ENCODE data around the gene MAP4K2.

MAP4K2 gene

DNA sequence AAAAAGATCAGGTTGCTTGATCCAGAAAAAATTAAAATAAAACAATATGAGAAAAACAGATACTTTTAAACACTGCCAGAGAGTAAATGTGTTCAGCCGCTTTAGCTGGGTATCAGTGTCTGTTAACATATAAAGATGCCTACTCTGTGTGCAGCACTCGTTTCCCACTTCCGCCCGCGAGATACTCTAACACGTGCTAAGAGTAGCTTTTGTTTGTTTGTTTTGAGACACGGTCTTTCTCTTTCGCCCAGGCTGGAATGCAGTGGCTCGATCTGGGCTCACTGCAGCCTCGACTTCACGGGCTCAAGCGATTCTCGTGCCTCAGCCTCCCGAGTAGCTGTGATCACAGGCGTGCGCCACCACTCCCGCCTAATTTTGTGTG lies 7.9 kb upstream of the MAP4K2 start:
- peak in 1 of 2 donors; percentile 22 for DNase-seq

DNA sequence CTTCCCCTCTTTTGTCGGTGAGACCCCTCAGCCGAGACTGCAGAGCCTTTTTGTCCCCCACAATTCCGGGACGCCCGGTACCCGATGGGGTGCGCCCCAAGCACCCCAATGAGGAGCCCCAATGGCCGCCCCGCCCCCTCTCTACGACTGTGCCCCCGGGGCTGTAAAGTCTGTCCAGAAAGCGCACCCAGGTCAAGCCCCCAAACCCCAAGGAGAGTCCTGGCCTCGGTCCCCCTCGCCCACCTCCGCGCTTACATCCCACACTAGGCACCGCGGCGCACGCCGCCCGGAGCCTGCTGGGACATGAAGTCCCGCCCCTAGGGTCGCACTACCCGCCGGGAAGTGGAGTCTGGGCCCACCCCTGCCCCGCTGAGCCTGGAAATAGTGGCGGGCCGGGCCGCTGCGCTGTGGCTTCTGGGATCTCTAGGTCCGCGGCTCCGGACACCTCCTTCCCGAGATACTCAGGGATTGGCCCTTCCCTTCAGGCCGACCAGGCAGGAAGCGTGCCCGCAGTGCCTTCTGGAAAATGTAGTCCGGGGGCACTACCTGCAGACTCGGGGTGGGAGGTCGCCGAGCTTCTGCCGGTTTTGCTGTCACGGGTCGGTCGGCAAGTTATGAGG lies 7.4 kb upstream of the MAP4K2 start, which contains the start of gene MEN1:
Gene MEN1, minus strand, starts transcription at position 281 of the 620 bp plus-strand sequence. CDS start 442 bp downstream, outside the sequence.
- DNase-seq = peak; percentile 93 to 96

DNA sequence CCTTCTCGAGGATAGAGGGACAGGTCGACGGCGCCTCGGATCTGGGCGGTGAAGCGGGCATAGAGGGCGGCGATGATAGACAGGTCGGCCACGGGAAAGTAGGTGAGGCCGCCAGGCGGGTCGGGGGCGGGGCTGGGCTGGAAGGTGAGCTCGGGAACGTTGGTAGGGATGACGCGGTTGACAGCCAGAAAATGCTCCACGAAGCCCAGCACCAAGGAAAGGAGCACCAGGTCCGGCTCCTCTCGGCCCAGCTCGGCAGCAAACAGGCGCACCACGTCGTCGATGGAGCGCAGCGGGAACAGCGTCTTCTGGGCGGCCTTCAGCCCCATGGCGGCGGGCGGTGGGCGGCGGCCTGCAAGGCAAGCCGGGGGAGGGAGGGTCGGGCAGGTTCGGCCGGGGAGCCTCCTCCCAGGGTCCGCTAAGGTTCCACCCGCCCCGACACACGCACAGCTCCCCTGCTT lies 6.8 kb upstream of the MAP4K2 start:
- DNase-seq = peak in 1 of 2 donors; percentile 6

DNA sequence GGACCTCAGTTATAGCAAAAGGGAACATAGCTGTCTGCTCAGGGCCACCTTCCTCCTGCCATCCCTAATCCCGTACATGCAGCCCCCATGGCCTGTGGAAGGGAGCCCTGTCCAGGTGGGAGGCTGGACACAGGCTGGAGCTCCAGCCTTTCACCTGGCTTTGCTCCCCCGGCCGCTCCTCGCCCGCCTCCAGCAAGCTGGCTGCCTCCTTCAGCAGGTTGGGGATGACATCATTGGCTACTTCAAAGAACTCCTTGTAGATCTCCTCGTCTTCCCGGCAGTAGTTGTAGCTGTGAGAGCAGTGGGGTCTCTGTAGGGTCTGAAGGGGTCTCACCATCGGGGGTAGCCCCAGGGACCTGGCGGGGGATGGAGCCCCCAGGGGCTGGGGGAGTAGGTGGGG lies 2.5 kb upstream of the MAP4K2 start:
- DNase-seq = no peak

DNA sequence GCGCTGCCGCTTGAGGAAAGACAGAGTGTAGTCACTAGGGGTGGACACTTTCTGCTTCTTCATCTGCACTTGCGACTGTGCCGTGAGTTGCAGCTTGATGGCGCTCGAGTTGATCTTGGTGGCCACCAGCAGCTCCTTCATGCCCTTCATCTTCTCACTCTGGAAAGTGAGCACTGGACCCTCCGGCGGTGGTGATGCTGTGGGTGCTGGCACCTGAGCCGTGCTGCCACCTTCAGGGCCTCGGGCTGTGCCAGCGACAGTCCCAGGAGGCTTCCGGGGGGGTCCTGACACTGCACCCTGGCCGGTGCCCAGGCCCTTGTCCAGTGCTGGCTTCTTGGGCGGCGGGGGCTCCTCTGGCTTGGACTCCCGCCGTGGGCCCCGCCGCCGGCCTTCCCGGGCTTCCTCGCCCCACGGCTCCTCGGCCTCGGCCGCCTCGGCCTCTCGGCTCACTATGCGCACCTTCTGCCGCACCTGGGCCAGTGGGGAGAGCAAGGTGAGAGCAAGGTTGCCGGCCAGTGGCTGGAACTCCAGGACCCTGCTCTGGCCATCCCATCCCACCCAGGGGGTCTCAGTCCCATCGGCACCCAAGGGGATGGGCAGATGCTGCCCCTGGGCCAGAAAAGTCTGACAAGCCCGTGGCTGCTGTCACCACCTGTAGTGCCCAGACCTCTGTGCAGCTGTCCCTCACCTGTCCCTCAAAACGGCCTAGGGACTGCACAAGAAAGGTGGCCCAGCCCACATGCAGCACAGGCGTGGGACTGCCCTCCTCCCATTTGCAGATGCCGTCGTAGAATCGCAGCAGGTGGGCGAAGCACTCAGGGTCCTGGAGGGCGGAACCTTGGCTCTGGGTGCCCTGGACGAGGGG lies 1.6 kb upstream of the MAP4K2 start:
- no peak for DNase-seq

DNA sequence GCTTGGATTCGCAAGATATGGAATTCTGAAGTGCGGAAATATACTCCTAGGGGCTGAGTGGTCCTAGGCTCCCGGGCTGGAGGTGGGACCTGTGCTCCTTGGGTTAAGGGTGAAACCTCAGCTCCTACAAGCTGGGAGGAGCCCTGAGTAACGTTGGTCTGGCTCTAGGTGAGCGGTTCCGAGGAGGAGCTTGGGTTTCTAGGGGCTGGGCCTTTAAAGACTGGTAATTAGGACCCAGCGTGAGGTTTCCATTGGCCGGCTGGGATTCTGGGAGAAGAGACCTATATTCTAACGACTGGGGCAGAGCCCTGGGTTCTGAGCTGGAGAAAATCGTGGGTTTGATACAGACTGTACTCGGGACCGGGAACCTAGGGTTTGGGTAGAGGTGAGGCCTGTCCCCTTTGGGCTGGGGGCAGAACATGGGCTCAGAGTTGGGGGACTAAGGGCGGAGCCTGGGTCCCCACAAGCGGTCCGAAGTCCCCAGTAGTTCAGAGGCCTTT lies 882 bp upstream of the MAP4K2 start:
- no peak for DNase-seq

DNA sequence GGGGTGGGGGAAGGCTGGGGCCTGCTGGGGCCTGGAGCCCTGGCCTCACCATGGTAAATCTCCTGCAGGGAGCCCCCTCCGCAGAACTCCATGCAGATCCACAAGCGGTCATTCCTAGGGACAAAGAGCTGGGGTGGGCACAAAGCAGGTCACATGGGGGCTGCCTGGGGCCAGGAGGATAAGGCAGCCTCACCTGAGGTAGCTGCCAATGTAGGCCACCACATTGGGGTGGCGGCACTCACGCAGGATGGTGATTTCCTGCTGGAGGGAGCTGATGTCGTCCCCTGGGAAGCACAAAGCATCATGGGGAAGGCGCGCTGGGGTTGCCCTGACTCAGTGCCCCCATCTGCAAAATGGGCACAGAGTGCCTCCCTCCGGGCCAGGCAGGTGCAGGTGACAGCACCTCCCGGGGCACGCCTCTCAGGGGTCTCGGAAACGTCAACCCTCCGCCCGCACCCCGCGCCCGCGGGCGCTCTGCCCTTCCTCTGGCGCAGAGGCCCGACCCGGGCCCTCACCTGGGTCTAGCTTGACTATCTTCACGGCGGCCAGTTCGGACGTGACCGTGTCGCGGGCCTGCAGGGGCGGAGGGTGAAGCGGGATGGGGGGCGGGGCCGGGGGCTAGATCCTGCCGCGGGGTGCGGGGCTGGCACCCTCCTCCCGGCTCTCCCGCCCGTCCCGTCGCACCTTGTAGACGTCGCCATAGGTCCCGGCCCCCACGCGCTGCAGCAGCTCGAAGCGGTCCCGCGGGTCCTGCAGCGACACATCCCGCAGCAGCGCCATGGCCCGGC lies 450 bp downstream of the MAP4K2 start:
- no peak for DNase-seq

DNA sequence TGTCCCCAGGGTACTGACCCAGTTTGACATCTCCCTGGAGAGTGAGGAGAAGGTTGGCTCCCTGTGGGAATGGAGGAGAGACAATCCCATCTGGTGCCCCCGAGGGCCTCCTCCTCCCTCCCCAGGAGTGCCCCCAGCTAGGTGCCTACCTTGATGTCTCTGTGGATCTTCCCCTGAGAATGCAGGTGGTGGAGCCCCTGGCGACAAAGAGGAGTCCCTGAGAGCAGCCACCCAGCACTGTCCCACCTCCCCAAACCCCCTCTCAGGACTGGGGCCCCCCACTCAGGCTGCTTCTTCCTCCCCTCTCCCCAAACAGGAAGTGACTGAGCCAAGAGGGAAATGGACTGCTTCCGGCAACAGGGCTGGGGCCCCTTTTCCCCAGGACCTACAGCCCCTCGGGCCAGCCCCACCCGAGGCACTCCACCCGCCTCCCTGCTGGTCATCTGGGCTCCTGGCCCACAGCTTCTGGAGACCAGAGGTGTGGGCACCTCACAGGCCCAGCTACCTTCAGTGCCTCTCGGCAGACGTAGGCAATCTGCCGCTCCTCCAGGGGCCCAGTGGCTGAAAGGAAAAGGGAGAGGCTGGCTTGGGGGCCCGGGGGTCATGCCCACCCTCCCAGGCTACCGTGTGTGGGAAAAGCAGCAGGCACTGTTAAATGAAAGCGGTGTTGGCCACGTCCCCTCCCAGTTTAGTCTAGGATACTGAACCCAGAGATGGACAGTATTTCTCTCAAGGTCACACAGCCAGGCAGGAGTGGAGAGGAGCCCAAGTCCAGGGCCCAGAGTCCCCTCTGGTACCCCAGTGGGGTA lies 1.2 kb downstream of the MAP4K2 start:
- DNase-seq = no peak

DNA sequence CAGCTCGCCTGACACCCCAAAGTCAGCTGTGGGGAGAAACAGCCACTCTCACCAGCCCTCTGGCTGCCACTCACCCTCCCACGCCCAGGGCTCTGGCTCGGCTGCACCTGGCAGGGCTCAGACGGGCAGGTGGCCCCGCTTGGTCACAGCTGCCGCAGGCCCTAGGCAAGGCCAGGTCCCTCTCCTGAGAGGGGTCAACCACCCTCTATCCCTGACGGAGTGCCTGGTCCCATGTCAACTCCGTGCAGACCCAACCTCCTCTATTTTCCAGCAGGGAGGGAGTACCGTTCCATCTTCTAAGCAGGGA lies 1.9 kb downstream of the MAP4K2 start:
- no peak for DNase-seq

DNA sequence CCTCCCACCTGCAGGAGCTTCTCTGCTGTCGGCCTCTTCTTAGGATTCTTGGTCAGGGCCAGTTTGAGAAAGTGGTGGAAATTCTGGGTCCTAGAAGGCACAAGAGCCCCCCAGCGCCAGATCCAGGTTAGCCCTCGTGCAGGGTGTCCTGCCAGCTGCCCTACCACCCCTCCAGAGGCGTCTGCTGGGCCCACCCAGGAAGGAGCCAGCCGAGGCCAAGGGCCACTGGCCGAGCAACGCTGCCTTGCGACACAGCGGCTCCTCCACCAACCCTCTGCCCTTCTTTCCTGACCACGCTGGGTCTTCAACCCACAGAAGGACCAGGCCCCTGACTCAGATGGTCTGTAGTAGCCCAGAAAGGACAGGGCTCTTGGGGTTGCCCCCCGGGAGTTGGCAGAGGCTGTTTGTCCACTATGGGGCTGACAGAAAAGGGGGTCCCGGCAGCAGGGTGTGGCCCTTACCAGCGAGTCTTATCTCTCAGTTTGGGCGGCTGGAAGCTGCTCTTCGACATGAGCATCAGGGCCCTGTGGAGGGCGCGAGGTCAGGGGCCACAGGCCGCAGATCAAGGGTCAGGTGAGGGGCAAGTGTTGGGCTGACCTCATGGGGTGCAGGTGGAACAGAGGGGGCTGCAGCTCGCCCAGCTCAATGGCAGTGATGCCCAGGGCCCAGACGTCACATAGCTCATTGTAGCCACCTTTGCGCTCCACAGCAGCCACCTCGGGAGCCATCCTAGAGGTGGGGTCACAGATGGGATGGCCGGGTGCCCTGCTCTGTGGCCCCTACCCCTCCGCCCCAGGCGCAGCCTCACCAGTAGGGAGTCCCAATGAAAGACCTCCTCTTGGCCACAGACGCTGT lies 2.5 kb downstream of the MAP4K2 start:
- no peak for DNase-seq

DNA sequence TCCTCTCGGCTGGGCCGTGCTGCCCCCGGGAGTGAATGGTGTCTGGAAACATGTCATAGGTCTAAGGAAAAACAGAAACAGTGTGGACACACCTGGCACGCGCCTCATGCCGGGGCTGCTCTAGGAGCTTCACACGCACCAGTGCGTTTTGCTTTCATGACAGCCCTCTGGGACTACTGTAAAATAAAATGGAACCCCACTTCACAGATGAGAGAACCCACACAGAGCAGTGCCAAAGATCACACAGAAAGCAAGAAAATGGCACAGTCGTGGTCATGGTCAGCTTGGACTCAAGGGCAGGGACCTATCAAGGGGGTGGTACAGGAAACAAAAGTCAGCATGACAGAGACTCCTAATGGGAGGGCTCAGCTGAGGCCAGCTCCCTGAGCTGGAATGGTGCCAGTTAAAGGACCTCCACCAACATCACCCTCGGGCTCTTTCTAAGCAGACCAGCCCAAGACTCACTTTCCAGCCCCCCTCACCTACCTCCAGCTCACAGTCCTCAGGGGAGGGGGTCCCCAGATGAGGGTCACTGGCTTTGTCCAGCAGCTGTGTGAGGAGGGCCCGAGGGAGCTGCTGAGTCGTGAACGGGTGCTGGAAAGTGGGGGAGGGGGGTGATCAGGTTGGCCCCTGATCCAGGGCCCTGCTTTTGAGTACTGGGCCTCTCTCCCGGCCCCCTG lies 3.3 kb downstream of the MAP4K2 start:
- no peak for DNase-seq

DNA sequence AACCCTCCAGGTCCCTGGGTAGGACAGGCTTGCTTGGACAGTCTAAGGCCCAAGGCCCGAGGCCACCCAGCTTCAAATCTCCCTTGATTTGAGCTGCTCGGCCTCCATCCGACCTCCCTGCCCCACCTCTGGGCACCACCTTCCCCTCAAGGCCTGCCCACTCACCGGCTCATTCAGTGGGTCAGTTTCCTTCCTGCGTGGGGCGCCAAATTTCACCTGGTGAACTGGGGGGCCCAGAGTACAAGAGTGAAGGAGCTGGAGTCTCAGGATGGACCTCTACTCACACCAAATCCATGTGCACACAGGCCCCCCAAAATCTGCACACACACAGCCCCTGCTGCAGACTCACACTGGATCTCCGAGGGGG lies 3.8 kb downstream of the MAP4K2 start:
- no peak for DNase-seq

DNA sequence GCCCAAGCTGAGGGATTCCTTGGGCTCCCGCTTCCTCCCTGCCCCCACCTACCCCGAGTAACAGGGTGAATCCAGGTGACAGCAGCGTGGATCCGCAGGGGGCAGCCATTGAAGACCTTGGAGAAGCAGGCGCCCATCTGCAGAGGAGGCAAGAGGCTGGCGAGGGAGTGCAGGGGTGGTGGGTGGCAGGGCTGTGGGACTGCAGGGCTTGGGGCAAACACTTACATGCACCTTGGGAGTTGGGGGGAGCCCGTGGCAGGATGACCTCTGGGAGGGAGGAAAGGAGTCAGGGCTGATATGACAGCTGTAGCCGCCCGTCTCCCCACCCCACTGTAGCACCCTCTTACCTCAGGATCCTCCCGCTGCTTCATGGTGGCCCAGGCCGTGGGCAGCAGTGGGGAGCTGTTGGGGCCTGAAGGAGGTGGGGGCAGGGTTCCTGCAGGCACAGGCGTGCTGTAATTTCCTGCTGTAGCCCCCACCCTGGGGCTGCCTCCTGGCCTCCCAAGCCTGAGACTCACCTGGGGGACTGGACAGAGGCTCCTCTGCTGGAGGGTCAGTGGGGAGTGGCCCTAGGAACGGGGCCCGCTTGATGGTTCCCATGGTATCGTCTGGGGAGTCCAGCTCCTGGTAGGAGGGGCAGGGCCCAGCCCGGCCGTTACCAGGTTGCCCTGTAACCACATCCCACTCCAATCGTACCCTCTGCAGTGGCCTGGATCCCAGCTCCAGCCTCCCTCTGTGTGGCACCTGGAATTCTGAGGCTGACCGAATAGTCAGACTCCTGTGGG lies 6.1 kb downstream of the MAP4K2 start:
- no peak for DNase-seq

DNA sequence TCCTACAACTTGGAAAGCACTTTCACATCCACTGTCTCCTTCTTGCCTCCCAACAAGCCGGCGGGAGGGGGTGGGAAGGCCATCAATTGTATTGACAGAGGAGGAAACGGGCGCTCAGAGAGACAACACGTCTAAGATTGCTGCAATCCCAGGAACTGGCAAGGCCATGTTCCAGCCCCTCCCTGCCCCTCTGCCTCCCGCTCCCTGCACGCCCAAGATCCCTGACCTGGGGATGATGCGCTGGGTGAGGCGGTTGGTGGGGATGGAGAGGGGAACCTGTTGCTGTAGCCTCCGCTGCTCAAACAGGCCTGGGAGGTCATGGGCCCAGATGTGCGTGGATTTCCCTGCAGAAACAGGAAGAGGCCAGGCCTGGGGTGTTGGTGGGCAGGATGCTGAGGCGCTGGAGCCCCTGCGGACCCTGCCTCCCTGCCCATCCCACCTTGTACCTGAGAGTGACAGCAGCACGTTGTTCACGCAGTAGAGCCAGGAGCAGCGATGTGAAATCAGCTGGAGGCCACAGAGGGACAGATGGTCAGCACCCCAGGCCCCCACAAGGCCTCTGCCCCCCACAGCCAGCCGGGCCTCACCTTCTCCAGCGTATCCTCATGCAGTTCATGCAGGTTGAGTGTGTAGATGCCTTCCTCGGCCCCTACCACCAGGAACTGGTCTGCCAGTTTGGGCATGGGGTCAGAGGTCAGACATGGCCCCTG lies 6.8 kb downstream of the MAP4K2 start:
- DNase-seq = no peak

DNA sequence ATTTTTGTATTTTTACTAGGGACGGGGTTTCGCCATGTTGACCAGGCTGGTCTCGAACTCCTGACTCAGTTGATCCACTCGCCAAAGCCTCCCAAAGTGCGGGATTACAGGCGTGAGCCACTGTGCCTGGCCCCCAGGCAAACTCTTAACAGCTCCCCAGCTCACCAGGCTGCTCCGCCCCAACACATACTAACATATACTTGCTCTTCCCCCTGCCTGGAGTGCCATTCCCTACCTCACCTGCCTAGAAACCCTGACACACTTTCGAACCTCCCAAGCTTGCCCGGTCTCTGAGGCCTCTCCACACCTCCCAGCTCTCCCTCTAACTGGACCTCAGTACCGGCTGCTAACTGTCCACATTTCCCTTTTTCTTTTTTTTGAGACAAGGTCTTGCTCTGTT lies 8.5 kb downstream of the MAP4K2 start:
- no peak for DNase-seq

DNA sequence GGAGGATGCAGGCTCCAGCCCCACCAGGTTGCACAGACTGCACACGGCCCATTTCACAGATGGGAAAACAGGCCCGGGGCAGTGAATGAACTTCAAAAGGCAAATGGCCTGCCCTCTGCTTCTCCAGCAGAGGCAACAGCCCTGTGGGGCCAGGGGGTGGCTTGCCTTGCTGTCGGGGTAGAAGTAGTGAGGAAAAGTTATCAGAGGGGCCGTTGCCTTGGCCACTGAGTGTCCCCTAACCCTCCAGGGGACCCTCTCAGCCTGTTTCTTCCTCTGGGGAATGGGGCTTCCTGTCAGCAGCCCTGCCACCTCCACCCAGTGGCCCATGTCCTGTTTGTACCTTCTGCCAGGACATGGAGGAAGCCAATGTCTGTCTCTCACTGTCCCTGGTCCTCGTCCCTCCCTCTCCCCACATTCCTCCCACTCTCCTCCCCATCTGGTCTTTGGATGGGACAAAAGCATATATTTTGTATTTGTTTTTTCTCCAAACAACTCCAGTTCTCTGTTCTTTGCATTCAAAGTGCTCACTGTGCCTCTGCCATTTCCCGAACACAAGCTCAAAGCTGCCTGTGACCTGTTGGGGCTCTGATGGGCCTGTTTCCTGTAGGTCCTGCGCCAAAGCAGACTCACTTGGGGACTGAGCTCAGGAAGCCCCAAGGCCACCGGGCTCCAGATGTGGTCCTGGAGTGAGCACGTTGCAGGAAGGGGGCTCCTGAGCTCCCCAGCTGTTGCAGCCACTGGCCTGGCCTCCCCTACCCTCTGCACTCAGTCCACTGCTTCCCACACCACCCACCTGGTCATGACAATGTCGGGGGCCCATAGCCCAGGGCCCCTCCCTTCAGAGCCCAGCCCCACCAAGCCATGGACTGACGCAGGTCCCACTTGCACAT lies 9.5 kb downstream of the MAP4K2 start:
- no peak for DNase-seq

DNA sequence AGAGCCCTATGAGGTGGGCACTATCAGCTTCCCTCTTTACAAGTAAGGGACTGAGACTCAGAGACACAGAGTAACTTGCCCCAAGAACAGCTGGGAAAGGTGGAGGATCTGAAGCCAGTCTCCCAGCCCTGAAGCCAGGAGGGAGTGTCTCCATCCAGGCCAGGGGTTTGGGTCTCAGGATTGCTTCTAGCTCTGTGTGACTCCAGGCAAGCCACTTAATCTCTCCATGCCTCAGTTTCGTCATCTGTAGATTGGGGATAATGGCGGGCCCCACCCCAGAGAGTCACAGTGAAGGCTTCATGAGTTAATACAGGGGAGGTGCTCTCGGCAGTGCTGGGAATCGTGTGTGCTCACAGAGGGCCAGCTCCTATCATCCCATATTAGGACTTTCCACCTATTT lies 10.5 kb downstream of the MAP4K2 start:
- DNase-seq = no peak

DNA sequence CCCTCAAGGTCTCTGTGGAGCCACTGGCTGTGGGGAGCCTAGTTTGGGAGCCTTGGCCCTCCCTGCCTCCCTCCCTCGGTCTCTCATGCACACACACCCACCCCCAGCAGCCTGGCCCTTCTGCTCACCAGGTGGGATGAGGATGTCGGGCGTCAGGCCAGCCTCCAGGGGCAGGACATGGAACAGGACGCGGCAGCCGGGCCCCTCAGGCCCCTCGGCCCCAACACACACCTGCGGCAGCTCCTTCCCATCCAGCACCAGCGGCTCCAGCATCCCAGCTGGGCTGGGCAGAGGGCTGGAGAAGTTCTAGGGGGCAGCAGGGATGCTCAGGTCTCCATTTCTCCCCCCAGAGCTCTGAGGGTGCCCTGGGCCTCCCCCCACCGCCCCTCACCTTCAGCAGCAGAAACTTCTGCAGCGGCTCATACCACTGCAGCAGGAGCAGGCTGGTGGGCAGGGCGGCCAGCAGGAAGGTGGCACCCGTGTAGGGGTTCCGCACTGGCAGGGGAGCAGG lies 11.2 kb downstream of the MAP4K2 start:
- DNase-seq = no peak

Measured in inflammatory macrophage (primary cell).